Measurements from ENCODE around the gene PIGL.

The PIGL gene

GRCh38 chr17:16353317-16354174, 136.5 kb downstream of the PIGL start, which contains the start of gene CENPV:
CENPV (minus strand) TSS chr17:16353469; CDS start chr17:16353436, 33 bp downstream.
- peak; percentile 39; the same call in 1 of the 2 replicates for TF ChIP-seq CTCF (IDR thresholded peaks at IDR 0.05; ENCODE audit: borderline replicate concordance, insufficient read depth, low read depth, low read length)
- peak within 1 kb of the TSS; percentile 87 for H3K4me3 ChIP-seq (ENCODE audit: low read depth, low read length)

GRCh38 chr17:16354585-16354984, 137.6 kb downstream of the PIGL start:
- no peak overlapping the region for H3K4me3 ChIP-seq (ENCODE audit: low read depth, low read length)
- TF ChIP-seq CTCF (IDR thresholded peaks at IDR 0.05; ENCODE audit: borderline replicate concordance, insufficient read depth, low read depth, low read length), result no peak

- H3K4me3 ChIP-seq (ENCODE audit: low read depth, low read length), result no peak overlapping the region
- no peak for TF ChIP-seq CTCF (IDR thresholded peaks at IDR 0.05; ENCODE audit: borderline replicate concordance, insufficient read depth, low read depth, low read length)
Measured at GRCh38 chr17:16358394-16358793, 141.4 kb downstream of the PIGL start.

- no peak for TF ChIP-seq CTCF (IDR thresholded peaks at IDR 0.05; ENCODE audit: borderline replicate concordance, insufficient read depth, low read depth, low read length)
- no peak overlapping the region for H3K4me3 ChIP-seq (ENCODE audit: low read depth, low read length)
Measured at GRCh38 chr17:16361874-16362273, 144.9 kb downstream of the PIGL start.

GRCh38 chr17:16363749-16364536, 146.9 kb downstream of the PIGL start:
- H3K4me3 ChIP-seq (ENCODE audit: low read depth, low read length), result no peak overlapping the region
- peak; percentile 88 for TF ChIP-seq CTCF (IDR thresholded peaks at IDR 0.05; ENCODE audit: borderline replicate concordance, insufficient read depth, low read depth, low read length)

GRCh38 chr17:16364625-16365024, 147.6 kb downstream of the PIGL start:
- TF ChIP-seq CTCF (IDR thresholded peaks at IDR 0.05; ENCODE audit: borderline replicate concordance, insufficient read depth, low read depth, low read length), result no peak
- H3K4me3 ChIP-seq (ENCODE audit: low read depth, low read length), result no peak overlapping the region

Data from GM12875 (cell line).